ENCODE data around the gene FBXO21. TPM values are rescaled to one million over a fixed set of nuclear protein-coding genes. Genes with fewer than 3 reads are reported as not detected.
A peak's percentile ranks its signal among the peaks of the same experiment; 100 is the strongest.
"Not testable (repeated sequence)": the region's sequence is repeated elsewhere in the genome, so short reads cannot be mapped to it uniquely, and the experiment has no call there.

FBXO21 gene
- 10 to 100 TPM in 11 of 12 donors, not detected in 1; 20.5 to 29.9 (median 26.1) TPM for polyA plus RNA-seq (ENCODE audit: insufficient read length in 12 of 12)
- long read RNA-seq, donor 1, full-length matches to known transcripts = 7 of 12 reads
- long read RNA-seq, donor 1, partial matches to known transcripts = 5 of 12 reads
- long read RNA-seq, donor 1, other reads (novel, unspliced or antisense) = 0 of 12 reads
- long read RNA-seq, donor 2, full-length matches to known transcripts = 8 of 8 reads
- long read RNA-seq, donor 2, partial matches to known transcripts = 0 of 8 reads
- long read RNA-seq, donor 2, other reads (novel, unspliced or antisense) = 0 of 8 reads
- long read RNA-seq, donor 3, full-length matches to known transcripts = 2 of 2 reads
- long read RNA-seq, donor 3, partial matches to known transcripts = 0 of 2 reads
- long read RNA-seq, donor 3, other reads (novel, unspliced or antisense) = 0 of 2 reads
- long read RNA-seq, donor 4, full-length matches to known transcripts = 2 of 2 reads
- long read RNA-seq, donor 4, partial matches to known transcripts = 0 of 2 reads
- long read RNA-seq, donor 4, other reads (novel, unspliced or antisense) = 0 of 2 reads
- long read RNA-seq, donor 5 = 0 reads
- long read RNA-seq, donor 6, full-length matches to known transcripts = 5 of 5 reads
- long read RNA-seq, donor 6, partial matches to known transcripts = 0 of 5 reads
- long read RNA-seq, donor 6, other reads (novel, unspliced or antisense) = 0 of 5 reads
- long read RNA-seq, donor 7, full-length matches to known transcripts = 1 of 1 reads
- long read RNA-seq, donor 7, partial matches to known transcripts = 0 of 1 reads
- long read RNA-seq, donor 7, other reads (novel, unspliced or antisense) = 0 of 1 reads
- long read RNA-seq, donor 8, full-length matches to known transcripts = 12 of 12 reads
- long read RNA-seq, donor 8, partial matches to known transcripts = 0 of 12 reads
- long read RNA-seq, donor 8, other reads (novel, unspliced or antisense) = 0 of 12 reads
- long read RNA-seq, donor 9, full-length matches to known transcripts = 4 of 9 reads
- long read RNA-seq, donor 9, partial matches to known transcripts = 5 of 9 reads
- long read RNA-seq, donor 9, other reads (novel, unspliced or antisense) = 0 of 9 reads
- long read RNA-seq, donor 10, full-length matches to known transcripts = 8 of 15 reads
- long read RNA-seq, donor 10, partial matches to known transcripts = 7 of 15 reads
- long read RNA-seq, donor 10, other reads (novel, unspliced or antisense) = 0 of 15 reads
- long read RNA-seq, donor 11, full-length matches to known transcripts = 4 of 4 reads
- long read RNA-seq, donor 11, partial matches to known transcripts = 0 of 4 reads
- long read RNA-seq, donor 11, other reads (novel, unspliced or antisense) = 0 of 4 reads

GRCh38 chr12:117190210-117190781, at the start of gene FBXO21:
FBXO21 (minus strand) TSS chr12:117190470; CDS start chr12:117190456, 14 bp downstream.
- peak; percentile 84 for DNase-seq

GRCh38 chr12:117236456-117237001, 46.3 kb upstream of the FBXO21 start:
- peak; percentile 49 for DNase-seq

- no peak for DNase-seq
These were observed 45.0 kb upstream of the FBXO21 start for GRCh38 chr12:117235261-117235660.

GRCh38 chr12:117234441-117234840, 44.2 kb upstream of the FBXO21 start:
- no peak for DNase-seq

- no peak for DNase-seq
These were observed 41.5 kb upstream of the FBXO21 start for GRCh38 chr12:117231750-117232149.

- no peak for DNase-seq
These were observed 38.0 kb upstream of the FBXO21 start for GRCh38 chr12:117228239-117228638.

- DNase-seq = no peak
These were observed 36.9 kb upstream of the FBXO21 start for GRCh38 chr12:117227000-117227653.

- DNase-seq = no peak
These were observed 36.2 kb upstream of the FBXO21 start for GRCh38 chr12:117226505-117226904.

- DNase-seq = no peak
These were observed 34.9 kb upstream of the FBXO21 start for GRCh38 chr12:117225179-117225578.

- not testable (repeated sequence) for DNase-seq
These were observed 30.7 kb upstream of the FBXO21 start for GRCh38 chr12:117220947-117221346.

- DNase-seq = no peak
These were observed 27.9 kb upstream of the FBXO21 start for GRCh38 chr12:117218149-117218548.

- DNase-seq = no peak
These were observed 26.4 kb upstream of the FBXO21 start for GRCh38 chr12:117216686-117217085.

GRCh38 chr12:117214797-117215196, 24.5 kb upstream of the FBXO21 start:
- DNase-seq = no peak

GRCh38 chr12:117213295-117213808, 23.1 kb upstream of the FBXO21 start:
- DNase-seq = no peak

GRCh38 chr12:117212563-117213190, 22.4 kb upstream of the FBXO21 start:
- peak; percentile 84 for DNase-seq

- DNase-seq = no peak
These were observed 20.1 kb upstream of the FBXO21 start for GRCh38 chr12:117210266-117210918.

- DNase-seq = no peak
These were observed 19.4 kb upstream of the FBXO21 start for GRCh38 chr12:117209626-117210025.

GRCh38 chr12:117208811-117209455, 18.7 kb upstream of the FBXO21 start:
- no peak for DNase-seq

- no peak for DNase-seq
These were observed 17.9 kb upstream of the FBXO21 start for GRCh38 chr12:117208206-117208605.
